GM12892 (cell line): ENCODE results near the gene ZNRF1.

Experiments used
- POLR2A ChIP-seq: IDR thresholded peaks from 2 replicates; pipeline ENCODE4 v1.6.1; 2011; ENCODE audit warnings: low read depth, low read length, control low read depth
- POLR2AphosphoS5 ChIP-seq: IDR thresholded peaks from 2 replicates; pipeline ENCODE4 v1.6.1; 2011; ENCODE audit warnings: low read depth, low read length, control low read depth

DNA sequence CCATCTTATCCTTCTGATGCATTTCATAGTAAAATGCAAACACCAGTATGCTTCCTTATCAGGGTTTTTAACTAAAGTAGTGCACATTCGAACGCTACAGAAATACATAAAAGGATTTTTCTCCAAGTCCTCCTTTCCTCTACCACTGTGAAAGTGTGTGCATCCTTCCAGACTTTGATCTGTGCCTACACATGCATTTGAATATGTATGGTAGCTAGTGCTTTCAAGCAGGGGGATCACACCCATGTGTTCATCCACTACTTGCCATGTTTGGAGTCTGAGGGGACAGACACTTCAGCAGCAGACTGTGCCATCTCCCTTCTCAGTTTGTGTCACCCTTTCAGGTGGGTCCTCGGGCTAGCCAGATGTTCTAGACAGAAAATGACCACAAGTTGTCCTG, 102.8 kb downstream of the ZNRF1 start:
- no peak for TF ChIP-seq POLR2AphosphoS5
- no peak for TF ChIP-seq POLR2A
